ENCODE results near the gene KIAA1671.

Gene KIAA1671

DNA sequence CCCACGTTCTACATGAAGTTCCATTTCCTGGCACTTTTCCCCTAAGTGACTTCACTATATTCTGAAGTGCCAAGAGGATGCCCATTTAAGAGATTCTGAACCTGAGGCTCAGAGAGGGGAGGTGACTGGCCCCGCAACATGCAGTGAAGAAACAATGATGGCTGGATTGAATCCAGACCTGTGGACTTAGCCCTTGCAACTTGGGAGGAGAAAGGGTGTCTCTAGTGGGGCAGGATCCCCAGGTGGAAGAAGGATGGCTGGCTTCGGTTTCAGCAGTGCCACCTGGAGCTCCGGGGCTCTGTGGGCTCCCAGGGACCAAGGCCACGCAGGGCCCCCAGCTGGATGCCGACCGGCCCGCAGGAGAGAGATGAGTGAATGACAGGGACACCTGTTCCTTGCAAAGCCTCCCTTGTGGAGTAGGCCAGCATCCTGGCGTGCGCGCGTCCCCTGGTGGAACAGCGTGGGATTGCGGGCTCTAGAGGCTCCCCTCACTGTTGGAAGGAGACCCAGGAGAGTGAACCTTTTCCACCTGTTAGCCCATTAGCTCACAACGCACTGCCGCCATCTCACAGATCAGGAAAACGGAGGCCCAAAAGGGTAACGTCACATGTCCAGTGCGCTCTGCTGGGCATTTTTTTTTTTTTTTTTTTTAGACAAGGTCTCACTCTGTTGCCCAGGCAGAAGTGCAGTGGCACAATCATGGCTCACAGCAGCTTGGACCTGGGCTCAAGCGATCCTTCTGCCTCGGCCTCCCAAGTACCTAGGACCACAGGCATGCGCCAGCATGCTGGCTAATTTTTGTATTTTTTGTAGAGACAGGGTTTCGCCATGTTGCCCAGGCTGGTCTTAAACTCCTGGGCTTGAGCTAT is 104.7 kb downstream of the KIAA1671 start:
- no peaks in the 10 kb centered on the region for H3K36me3 ChIP-seq (replicated peaks)
- in situ Hi-C loops (cut with MboI; ENCODE audit: low sequenced_read_pairs), result no loop called here
- no peaks in the 10 kb centered on the region for H3K27me3 ChIP-seq (ENCODE audit: low read depth)
- no peaks in the 10 kb centered on the region for H3K4me1 ChIP-seq
- DNase-seq (ENCODE audit: low spot score in 2 of 2), result peak; percentile 54 to 88
- no peaks in the 10 kb centered on the region for H3K9me3 ChIP-seq
- no peak overlapping the region for H3K4me3 ChIP-seq

GRCh38 chr22:25059438-25059837 is 106.9 kb downstream of the KIAA1671 start:
- in situ Hi-C loops (cut with MboI; ENCODE audit: low sequenced_read_pairs), result no loop called here
- no peaks in the 10 kb centered on the region for H3K36me3 ChIP-seq (replicated peaks)

GRCh38 chr22:25060522-25061071 is 108.1 kb downstream of the KIAA1671 start:
- in situ Hi-C loops (cut with MboI; ENCODE audit: low sequenced_read_pairs), result no loop called here
- Histone ChIP-seq H3K27me3 (ENCODE audit: low read depth) (no peaks in the 10 kb centered on the region), H3K9me3 (no peaks in the 10 kb centered on the region), H3K36me3 (replicated peaks) (no peaks in the 10 kb centered on the region), H3K4me3 (no peak overlapping the region), H3K4me1 (no peaks in the 10 kb centered on the region)
- no peak for DNase-seq (ENCODE audit: low spot score in 2 of 2)

More at GRCh38 chr22:25059438-25059837, 106.9 kb downstream of the KIAA1671 start:
- Histone ChIP-seq H3K4me3 (no peak overlapping the region), H3K4me1 (no peaks in the 10 kb centered on the region), H3K27me3 (ENCODE audit: low read depth) (no peaks in the 10 kb centered on the region), H3K9me3 (no peaks in the 10 kb centered on the region)
- DNase-seq (ENCODE audit: low spot score in 2 of 2), result no peak

DNA sequence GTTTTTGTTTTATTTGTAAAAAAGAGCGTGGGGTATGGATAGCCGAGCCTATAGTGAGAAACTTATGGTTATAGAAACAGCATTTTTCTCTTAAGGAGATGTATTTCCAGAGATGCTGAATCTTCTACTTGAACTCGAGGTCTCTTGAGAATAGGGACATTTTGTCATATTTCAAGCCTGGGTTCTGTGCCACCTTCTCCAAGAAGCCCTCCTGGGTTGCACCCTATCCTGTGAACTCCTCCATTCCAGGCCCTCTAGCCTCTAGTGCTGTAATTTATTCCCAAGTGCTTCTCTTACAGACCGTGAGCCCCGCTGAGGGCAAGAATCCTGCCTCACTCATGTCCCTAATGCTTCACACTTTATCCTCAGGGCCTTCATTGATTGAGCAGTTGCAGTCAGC is 108.6 kb downstream of the KIAA1671 start:
- no peak overlapping the region for H3K4me3 ChIP-seq
- H3K4me1 ChIP-seq, result no peaks in the 10 kb centered on the region
- in situ Hi-C loops (cut with MboI; ENCODE audit: low sequenced_read_pairs), result no loop called here
- DNase-seq (ENCODE audit: low spot score in 2 of 2), result no peak
- no peaks in the 10 kb centered on the region for H3K9me3 ChIP-seq
- H3K36me3 ChIP-seq (replicated peaks), result no peaks in the 10 kb centered on the region
- H3K27me3 ChIP-seq (ENCODE audit: low read depth), result no peaks in the 10 kb centered on the region

GRCh38 chr22:25061605-25062376 is 109.3 kb downstream of the KIAA1671 start:
- DNase-seq (ENCODE audit: low spot score in 2 of 2), result no peak
- in situ Hi-C loops (cut with MboI; ENCODE audit: low sequenced_read_pairs), result no loop called here
- no peaks in the 10 kb centered on the region for H3K27me3 ChIP-seq (ENCODE audit: low read depth)
- no peaks in the 10 kb centered on the region for H3K4me1 ChIP-seq
- no peak overlapping the region for H3K4me3 ChIP-seq
- no peaks in the 10 kb centered on the region for H3K9me3 ChIP-seq
- no peaks in the 10 kb centered on the region for H3K36me3 ChIP-seq (replicated peaks)

DNA sequence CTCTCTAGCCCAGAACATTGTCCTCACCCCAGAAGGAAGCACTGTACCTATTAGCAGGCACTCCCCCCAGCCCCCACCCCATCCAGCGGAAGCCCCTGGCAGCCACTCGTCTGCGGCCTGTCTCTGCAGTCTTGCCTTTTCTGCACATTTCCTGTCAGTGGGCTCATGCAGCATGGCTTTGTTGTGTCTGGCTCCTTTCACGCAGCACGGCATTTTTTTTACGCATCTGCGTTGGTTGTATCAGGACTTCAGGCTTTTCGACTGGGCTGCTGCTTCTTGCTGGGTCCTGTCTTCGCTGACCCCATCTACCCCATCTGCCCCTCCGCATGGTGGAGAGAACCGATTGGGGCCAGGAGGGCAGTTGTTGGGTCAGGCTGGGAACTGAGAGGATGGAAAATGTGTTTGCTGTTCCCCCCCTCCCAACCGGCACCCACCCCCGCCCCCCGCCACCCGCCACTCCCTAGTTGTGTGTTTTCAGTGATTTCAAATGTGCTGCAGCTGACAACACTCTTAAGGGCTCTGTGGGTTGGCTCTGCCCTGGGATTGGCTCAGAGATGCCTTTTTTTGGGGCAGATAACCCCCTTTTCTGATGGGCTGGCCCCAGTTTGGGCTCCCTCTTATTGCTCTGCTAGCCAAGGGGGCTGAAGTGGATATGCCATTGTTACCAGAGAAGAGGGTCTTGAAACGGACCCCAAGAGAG is 110.0 kb downstream of the KIAA1671 start:
- Histone ChIP-seq H3K4me3 (no peak overlapping the region), H3K9me3 (no peaks in the 10 kb centered on the region), H3K4me1 (no peaks in the 10 kb centered on the region), H3K36me3 (replicated peaks) (no peaks in the 10 kb centered on the region), H3K27me3 (ENCODE audit: low read depth) (no peaks in the 10 kb centered on the region)
- no peak for DNase-seq (ENCODE audit: low spot score in 2 of 2)
- in situ Hi-C loops (cut with MboI; ENCODE audit: low sequenced_read_pairs), result no loop called here

DNA sequence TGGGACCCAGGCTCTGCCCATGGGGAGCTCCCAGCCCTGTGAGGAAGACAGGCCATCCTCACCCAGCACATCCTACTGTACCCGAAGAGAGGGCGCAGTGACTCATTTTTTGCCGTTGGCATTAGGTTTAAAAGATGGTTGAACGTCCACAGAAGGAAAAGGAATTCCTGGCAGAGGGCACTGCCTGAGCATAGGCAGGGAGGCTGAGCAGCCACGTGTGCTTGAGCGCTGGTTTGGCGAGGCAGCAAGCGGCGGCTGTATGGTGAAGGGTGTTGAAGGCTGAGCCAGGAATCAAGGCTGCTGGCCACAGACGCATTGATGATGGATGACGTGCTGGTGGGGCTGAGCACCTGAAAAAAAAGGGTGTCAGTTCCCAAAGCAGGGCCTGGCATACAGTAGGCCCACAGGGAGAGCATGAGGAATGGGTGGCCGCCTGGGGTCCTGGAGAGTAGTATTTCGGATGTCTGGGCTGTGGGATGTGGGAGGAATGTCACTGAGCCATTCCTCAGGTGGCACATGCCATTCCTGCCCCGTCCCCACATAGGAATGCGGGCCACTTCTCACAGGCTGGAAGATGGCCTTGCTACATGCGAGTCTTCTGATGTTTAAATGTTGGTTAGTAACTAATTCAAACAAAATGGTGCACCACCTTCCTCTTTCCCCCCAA is 112.5 kb downstream of the KIAA1671 start:
- no peaks in the 10 kb centered on the region for H3K36me3 ChIP-seq (replicated peaks)
- H3K9me3 ChIP-seq, result no peaks in the 10 kb centered on the region
- no peak overlapping the region for H3K4me3 ChIP-seq
- no peaks in the 10 kb centered on the region for H3K27me3 ChIP-seq (ENCODE audit: low read depth)
- DNase-seq (ENCODE audit: low spot score in 2 of 2), result no peak
- no peaks in the 10 kb centered on the region for H3K4me1 ChIP-seq
- in situ Hi-C loops (cut with MboI; ENCODE audit: low sequenced_read_pairs), result no loop called here

DNA sequence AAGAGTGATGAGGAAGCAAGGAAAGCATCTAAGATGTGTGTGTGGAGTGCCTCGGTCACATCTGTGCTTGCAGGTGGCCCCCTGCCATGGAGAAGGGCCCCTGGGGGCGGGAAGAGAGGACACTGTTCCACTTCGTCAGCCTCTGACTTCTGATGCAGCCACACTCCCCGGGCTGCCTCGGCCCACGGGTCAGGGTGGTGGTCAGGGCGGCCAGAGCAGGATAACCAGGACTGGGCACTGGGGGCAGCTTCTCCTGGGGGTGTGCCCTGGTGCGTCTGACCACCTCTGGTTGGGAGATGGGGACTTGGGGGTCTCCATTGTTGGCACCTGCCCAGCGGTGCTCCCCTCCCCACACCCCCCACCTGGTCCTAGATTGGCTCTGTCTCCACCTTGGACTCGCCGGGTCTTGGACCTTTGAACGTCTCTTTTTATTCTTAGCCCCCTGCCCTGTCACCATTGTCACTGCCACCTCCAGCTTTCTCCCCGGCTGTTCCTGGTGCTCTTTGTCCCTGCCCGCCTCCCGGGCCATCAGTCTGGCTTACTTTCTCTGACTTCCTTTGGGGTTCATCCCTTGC is 114.4 kb downstream of the KIAA1671 start:
- DNase-seq (ENCODE audit: low spot score in 2 of 2), result no peak
- Histone ChIP-seq H3K4me3 (no peak overlapping the region), H3K9me3 (no peaks in the 10 kb centered on the region), H3K4me1 (no peaks in the 10 kb centered on the region), H3K36me3 (replicated peaks) (no peaks in the 10 kb centered on the region), H3K27me3 (ENCODE audit: low read depth) (no peaks in the 10 kb centered on the region)
- in situ Hi-C loops (cut with MboI; ENCODE audit: low sequenced_read_pairs), result no loop called here

DNA sequence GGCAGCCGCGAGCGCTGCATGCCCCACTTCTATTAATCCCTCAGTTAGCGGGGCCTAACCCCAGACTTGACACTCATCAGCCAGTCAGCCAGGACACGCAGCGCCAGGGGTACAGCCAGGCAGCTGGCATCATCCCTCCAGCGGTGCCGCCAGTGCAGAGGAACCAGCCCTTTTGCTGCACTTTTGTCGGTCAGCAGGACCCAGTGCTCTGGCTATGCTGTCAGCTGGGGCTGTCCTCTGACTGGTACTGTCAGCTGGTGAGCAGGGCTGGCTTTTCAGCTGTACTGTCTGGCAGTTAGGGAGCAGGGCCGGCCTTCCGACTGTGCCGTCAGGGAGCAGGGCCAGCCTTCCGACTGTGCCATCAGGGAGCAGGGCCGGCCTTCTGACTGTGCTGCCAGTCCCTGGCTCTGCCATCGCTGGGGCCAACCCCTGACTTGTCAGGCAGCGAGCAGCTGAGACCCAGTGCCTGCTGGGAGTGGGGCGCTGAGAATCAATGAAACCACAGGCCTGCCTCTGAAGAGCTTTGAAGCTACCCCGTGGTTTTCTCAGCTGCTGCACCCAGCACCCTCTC is 115.4 kb downstream of the KIAA1671 start:
- in situ Hi-C loops (cut with MboI; ENCODE audit: low sequenced_read_pairs), result no loop called here
- no peaks in the 10 kb centered on the region for H3K9me3 ChIP-seq
- H3K4me1 ChIP-seq, result no peaks in the 10 kb centered on the region
- H3K36me3 ChIP-seq (replicated peaks), result no peaks in the 10 kb centered on the region
- DNase-seq (ENCODE audit: low spot score in 2 of 2), result no peak
- no peaks in the 10 kb centered on the region for H3K27me3 ChIP-seq (ENCODE audit: low read depth)
- H3K4me3 ChIP-seq, result no peak overlapping the region

GRCh38 chr22:25068707-25069106 is 116.2 kb downstream of the KIAA1671 start:
- H3K9me3 ChIP-seq, result no peaks in the 10 kb centered on the region
- no peak overlapping the region for H3K4me3 ChIP-seq
- in situ Hi-C loops (cut with MboI; ENCODE audit: low sequenced_read_pairs), result no loop called here
- DNase-seq (ENCODE audit: low spot score in 2 of 2), result no peak
- H3K27me3 ChIP-seq (ENCODE audit: low read depth), result no peaks in the 10 kb centered on the region
- H3K4me1 ChIP-seq, result no peaks in the 10 kb centered on the region
- H3K36me3 ChIP-seq (replicated peaks), result no peaks in the 10 kb centered on the region

GRCh38 chr22:25069426-25069757 is 116.9 kb downstream of the KIAA1671 start:
- H3K4me3 ChIP-seq, result no peak overlapping the region
- no peaks in the 10 kb centered on the region for H3K9me3 ChIP-seq
- in situ Hi-C loops (cut with MboI; ENCODE audit: low sequenced_read_pairs), result no loop called here
- no peaks in the 10 kb centered on the region for H3K36me3 ChIP-seq (replicated peaks)
- H3K27me3 ChIP-seq (ENCODE audit: low read depth), result no peaks in the 10 kb centered on the region
- DNase-seq (ENCODE audit: low spot score in 2 of 2), result no peak
- no peaks in the 10 kb centered on the region for H3K4me1 ChIP-seq

DNA sequence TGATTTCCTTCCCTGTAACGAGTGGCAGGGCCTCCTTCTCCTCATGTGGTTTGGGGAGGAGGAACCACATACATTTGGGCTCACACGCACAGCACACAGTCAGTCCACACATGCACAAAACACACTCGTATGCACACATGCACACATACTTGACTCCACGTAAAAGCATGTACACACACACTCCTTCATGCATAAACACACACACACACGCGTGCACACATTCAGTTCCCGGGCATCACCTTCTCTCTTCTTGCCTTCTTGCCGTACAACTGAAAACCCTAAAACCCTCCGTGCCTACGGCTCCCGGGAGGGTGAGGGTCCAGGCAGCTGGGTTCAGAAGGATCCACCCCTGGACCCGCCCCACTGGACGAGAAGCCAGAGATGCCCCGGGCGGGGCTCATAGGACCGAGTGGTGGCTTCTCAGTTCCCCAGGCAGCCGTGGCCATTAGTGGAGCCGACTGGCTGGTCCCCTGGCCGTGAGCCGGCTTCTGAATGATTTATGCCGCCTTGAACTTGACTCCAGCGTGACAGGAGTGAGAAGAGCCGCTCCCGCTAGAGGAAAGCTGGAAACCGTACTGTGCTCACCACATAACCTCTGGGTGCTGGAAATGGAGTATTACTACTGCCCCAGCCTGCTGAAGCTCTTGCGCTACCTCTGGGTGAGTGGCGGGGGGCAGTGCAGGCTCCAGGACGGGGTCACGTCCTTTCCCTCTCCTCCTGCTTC is 117.4 kb downstream of the KIAA1671 start:
- Histone ChIP-seq H3K36me3 (replicated peaks) (no peaks in the 10 kb centered on the region), H3K9me3 (no peaks in the 10 kb centered on the region), H3K4me1 (no peaks in the 10 kb centered on the region), H3K27me3 (ENCODE audit: low read depth) (no peaks in the 10 kb centered on the region), H3K4me3 (no peak overlapping the region)
- no peak for DNase-seq (ENCODE audit: low spot score in 2 of 2)
- in situ Hi-C loops (cut with MboI; ENCODE audit: low sequenced_read_pairs), result no loop called here

Data from HAP-1 (cell line).